HT-29 (cell line): Measurements from ENCODE around the gene KDM4E. TPM values are rescaled to one million over a fixed set of nuclear protein-coding genes. Genes with fewer than 3 reads are reported as not detected.
A peak's percentile ranks its signal among the peaks of the same experiment; 100 is the strongest.
"Not testable (repeated sequence)": the region's sequence is repeated elsewhere in the genome, so short reads cannot be mapped to it uniquely, and the experiment has no call there.

Experiments
- DNase-seq: peaks from one replicate; pipeline ENCODE4 v3.0.0-alpha.2; 2015; ENCODE audit warnings: low spot score
- total RNA-seq: library from RNA; depleted of rRNA; stranded (reverse); fragments of >200 nt; shearing (Covaris generic); gene quantifications from 2 replicates; pipeline ENCODE4 v1.2.3, GENCODE V29; 2014; rRNA removed

The KDM4E gene
- not detected in 2 replicates for total RNA-seq

GRCh38 chr11:95024958-95025357 lies at the start of gene KDM4E:
TSS of gene KDM4E (plus strand) at chr11:95025258. CDS start at chr11:95025558, 300 bp downstream.
- DNase-seq: no peak

DNA sequence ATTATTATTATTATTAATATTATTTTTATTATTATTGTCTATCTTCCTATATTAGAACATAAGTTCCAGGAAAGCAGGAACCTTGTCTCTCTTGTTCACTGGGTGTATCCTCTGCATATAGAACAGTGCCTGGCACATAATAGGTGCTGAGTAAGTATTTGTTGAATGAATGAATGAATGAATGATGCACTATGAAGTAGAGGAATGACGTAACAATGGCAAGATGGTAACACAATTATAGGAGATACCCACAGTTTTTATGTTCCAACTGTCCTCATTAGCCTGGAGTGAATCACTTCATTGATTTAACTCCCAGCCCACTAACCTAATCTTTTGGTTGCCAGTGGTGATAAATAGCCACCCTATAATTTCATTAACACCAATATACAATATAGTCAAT lies 49.5 kb upstream of the KDM4E start:
- no peak for DNase-seq

- DNase-seq: no peak
Measured at GRCh38 chr11:94987378-94987777, 37.7 kb upstream of the KDM4E start.

GRCh38 chr11:94988748-94989147 lies 36.3 kb upstream of the KDM4E start:
- no peak for DNase-seq

- DNase-seq: no peak
Measured at GRCh38 chr11:94993400-94993943, 31.6 kb upstream of the KDM4E start.

DNA sequence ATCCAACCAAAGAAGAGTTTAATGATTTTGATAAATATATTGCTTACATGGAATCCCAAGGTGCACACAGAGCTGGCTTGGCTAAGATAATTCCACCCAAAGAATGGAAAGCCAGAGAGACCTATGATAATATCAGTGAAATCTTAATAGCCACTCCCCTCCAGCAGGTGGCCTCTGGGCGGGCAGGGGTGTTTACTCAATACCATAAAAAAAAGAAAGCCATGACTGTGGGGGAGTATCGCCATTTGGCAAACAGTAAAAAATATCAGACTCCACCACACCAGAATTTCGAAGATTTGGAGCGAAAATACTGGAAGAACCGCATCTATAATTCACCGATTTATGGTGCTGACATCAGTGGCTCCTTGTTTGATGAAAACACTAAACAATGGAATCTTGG lies 27.6 kb upstream of the KDM4E start:
- peak; percentile 43 for DNase-seq

DNA sequence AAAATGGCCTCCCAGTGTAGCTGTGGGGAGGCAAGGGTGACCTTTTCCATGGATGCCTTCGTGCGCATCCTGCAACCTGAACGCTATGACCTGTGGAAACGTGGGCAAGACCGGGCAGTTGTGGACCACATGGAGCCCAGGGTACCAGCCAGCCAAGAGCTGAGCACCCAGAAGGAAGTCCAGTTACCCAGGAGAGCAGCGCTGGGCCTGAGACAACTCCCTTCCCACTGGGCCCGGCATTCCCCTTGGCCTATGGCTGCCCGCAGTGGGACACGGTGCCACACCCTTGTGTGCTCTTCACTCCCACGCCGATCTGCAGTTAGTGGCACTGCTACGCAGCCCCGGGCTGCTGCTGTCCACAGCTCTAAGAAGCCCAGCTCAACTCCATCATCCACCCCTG lies 26.8 kb upstream of the KDM4E start:
- no peak for DNase-seq

DNA sequence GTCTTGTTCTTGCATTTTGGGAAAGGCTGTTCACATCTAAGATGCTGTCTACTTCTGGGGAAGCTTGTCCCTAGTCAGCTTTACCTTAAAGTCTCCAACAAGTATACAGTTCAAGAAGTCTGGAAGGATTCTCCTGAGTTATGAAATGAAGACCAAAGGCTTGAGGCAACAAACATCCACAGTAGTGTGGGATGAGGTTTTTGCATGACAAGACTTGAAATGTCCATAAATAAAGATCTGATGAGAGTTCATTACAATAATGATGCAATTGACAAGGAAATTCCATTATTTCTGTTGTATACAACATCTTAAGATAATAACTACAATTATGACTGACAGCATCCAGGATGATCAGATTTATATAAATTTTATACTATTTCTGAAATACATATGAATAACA lies 21.3 kb upstream of the KDM4E start:
- DNase-seq: no peak

- DNase-seq: no peak
Measured at GRCh38 chr11:95005642-95006041, 19.4 kb upstream of the KDM4E start.

DNA sequence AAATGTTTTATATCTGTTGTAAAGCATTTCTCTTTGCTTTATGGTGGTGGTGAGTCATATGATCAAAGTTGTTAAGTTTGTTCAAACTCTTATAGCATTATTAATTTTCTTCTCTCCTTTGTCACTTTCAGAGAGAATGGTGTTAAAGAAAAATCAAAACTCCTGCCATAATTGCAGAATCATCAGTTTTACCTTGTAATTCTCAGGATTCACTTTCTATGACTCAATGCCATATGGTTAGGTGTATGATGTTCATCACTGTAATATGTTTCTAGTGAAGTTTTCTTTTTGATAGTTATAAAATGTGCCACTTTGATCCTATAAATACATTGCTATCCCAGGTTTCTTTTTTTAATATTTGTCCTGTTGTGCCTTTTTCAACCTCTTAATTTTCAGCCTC lies 13.7 kb upstream of the KDM4E start:
- DNase-seq: no peak

DNA sequence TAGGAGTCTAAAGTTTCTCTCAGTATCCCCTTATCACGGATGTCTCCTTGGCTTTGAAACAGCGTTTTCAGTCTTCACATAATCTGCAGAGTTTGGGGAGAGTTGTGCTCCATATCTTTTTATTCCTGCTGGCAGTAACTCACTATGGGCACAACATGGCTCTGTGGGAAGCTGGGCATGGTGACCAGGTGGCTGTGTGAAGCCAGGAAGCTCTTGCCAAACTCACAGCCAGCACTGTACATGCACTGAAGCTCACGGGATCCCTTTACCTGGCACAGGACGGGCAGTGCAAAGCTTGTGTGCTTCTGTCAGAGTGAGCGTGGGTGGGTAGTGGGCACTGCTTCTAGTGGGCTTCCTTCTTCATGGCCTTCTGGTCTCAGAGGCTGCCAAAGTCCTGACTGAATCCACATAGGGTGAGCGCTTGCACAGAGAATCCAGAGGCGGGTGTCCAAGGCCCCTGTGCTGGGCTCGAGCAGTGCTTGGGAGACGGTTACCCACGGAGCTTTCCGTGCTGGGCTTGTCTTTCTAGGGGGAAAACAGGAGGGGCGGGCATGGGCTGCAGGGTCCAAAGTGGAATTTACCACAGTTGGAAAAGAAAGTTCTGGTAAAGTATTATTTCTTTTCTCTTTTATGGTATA lies 10.8 kb upstream of the KDM4E start:
- DNase-seq: no peak

DNA sequence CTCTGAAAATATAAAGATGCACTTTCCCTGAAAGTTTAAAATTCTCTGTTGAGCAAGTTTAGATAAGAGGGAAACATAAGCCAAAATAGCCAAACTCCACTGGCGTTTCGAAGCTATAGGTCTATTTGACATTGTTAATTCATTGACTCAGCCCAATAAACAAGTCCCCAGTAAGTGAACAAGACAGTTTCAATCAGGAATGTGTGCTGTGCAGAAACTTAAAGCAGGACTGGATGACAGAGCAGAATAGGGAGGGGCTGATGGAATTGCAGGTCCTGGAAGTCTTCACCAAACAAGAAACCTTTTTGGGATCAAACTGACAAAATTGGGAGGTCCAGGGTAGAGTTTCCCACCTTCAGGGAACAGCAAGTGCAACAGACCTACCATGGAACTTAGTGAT lies 8.9 kb upstream of the KDM4E start:
- DNase-seq: no peak

GRCh38 chr11:95021468-95021867 lies 3.6 kb upstream of the KDM4E start:
- not testable (repeated sequence) for DNase-seq

GRCh38 chr11:95025594-95025993 lies 536 bp downstream of the KDM4E start:
- not testable (repeated sequence) for DNase-seq

GRCh38 chr11:95028357-95028756 lies 3.3 kb downstream of the KDM4E start:
- no peak for DNase-seq

GRCh38 chr11:95033051-95033450 lies 8.0 kb downstream of the KDM4E start:
- no peak for DNase-seq

DNA sequence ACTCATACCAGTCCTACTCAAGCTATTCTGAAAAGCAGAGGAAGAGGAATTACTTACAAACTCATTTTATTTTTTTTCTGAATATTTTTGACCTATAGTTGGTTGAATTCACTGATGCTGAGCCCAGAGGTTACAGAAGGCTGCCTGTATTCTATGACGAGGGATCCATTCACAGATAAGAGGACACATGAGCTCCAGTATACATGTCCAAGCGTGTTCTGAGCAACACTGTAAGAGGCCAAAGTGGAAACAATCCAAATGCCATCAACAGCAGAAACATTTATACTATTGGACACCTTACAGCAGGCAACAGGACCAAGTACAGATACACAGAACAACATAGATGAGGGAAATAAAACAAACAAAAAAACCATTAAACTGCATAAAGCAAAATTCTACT lies 10.3 kb downstream of the KDM4E start:
- no peak for DNase-seq

DNA sequence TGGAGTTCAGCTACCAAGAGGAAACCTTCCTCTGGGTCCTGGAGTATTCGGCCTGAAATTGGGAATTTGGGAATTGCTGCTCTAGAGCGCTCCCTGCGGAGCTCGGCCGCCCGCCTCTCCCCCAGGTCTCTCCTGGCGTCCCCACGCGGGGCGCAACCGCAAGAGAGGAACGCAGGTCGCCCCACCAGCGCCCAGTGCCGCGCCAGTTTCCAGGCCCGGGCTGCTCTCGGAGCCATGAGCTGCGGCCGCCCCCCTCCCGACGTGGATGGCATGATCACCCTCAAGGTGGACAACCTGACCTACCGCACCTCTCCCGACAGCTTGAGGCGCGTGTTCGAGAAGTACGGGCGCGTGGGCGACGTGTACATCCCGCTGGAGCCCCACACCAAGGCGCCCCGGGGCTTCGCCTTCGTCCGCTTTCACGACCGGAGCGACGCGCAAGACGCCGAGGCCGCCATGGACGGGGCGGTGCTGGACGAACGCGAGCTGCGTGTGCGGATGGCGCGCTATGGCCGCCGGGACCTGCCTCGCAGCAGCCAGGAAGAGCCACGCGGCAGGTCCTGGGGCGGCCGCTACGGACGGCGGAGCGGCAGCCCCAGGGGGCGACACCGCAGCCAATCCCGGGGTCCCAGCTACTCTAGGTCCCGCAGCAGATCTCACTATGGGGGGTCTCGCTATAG lies 12.4 kb downstream of the KDM4E start:
- DNase-seq: not testable (repeated sequence)

DNA sequence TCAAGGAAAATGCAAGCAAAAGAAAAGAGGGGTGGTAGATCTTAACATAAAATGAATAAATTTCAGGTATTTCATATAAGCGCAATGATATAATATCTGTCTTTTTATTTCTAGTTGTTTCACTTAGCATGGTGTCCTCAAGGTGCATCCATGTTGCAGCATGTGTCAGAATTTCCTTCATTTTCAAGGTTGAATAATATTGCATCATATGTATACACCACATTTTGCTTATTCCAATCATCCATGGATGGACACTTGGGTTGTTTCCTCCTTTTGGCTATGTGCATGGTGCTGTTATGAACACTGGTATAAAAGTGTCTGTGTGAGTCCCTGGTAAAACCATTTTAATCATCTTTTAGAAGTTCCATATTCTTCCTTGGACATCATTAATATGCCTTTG lies 17.2 kb downstream of the KDM4E start:
- no peak for DNase-seq

GRCh38 chr11:95042906-95043305 lies 17.8 kb downstream of the KDM4E start:
- no peak for DNase-seq

DNA sequence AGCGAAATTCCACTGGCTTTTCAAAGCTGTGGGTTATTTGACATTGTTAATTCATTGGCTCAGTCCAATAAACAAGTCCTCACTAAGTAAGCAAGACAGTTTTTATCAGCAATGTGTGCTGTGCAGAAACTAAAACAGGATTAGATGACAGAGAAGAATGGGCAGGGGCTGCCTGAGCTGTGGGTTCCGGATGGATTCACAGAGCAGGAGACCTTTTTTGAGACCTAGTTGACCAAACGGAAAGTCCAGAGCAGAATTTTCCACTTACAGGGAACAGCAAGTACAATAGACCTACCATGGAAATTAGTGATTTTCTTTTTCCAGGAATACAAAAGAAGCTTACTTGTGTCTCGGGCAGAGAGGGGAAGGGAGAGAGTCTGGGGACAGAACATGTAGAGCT lies 19.0 kb downstream of the KDM4E start:
- no peak for DNase-seq

- no peak for DNase-seq
Measured at GRCh38 chr11:95045812-95046211, 20.8 kb downstream of the KDM4E start.

GRCh38 chr11:95049122-95049521 lies 24.1 kb downstream of the KDM4E start, which contains the start of gene KDM4F:
TSS of gene KDM4F (plus strand) at chr11:95049422.
- DNase-seq: not testable (repeated sequence)
